WTC11 (cell line): ENCODE results near the gene CAMTA1. TPM values are rescaled to one million over a fixed set of nuclear protein-coding genes. Genes with fewer than 3 reads are reported as not detected.

Experiments used
- ATAC-seq: fragments of 200-7000 bp; cut with Tn5 transposase; 2 replicates; pipeline ENCODE4 v1.10.0; 2021; ENCODE audit warnings: mild to moderate bottlenecking, moderate library complexity
- CTCF ChIA-PET: fragments of 300-600 bp; sonication (Branson Sonifier 250); formaldehyde crosslinking; loops from one replicate; lab custom pipeline; 2021; ENCODE audit warnings: antibody characterized with exemption; lab: Charles Lee
- POLR2A ChIA-PET: fragments of 350-600 bp; sonication (Branson Sonifier 250); formaldehyde crosslinking; loops from one replicate; lab custom pipeline; 2021; ENCODE audit warnings: antibody characterized with exemption; lab: Charles Lee
- DNase-seq: peaks from one replicate; pipeline ENCODE4 v3.0.0; 2021; ENCODE audit warnings: low spot score
- H3K27ac Mint-ChIP-seq: 2 replicates; pipeline ENCODE4 v1.8.0; 2021; ENCODE audit warnings: mixed read lengths
- H3K27me3 Mint-ChIP-seq: 2 replicates; pipeline ENCODE4 v1.8.0; 2021; ENCODE audit warnings: low read depth, mild to moderate bottlenecking, moderate library complexity, mixed read lengths
- H3K36me3 Mint-ChIP-seq: 2 replicates; pipeline ENCODE4 v1.8.0; 2021; ENCODE audit warnings: mixed read lengths
- H3K4me1 Mint-ChIP-seq: 2 replicates; pipeline ENCODE4 v1.8.0; 2022; ENCODE audit warnings: mixed read lengths
- H3K4me3 Mint-ChIP-seq: 2 replicates; pipeline ENCODE4 v1.8.0; 2021; ENCODE audit warnings: mild to moderate bottlenecking, moderate library complexity, mixed read lengths
- H3K9me3 Mint-ChIP-seq: 2 replicates; pipeline ENCODE4 v1.8.0; 2021; ENCODE audit warnings: mixed read lengths
- AR ChIP-seq: fragments of 250-450 bp; sonication (Bioruptor Pico); IDR thresholded peaks from 2 replicates; pipeline ENCODE4 v1.9.0; 2021; ENCODE audit warnings: mild to moderate bottlenecking
- ATF1 ChIP-seq: sonication (generic); formaldehyde crosslinking; IDR thresholded peaks from 2 replicates; pipeline ENCODE4 v1.8.1; 2023; ENCODE audit warnings: mild to moderate bottlenecking, moderate library complexity, missing genetic modification reagents
- CBFB ChIP-seq: sonication (generic); formaldehyde crosslinking; IDR thresholded peaks from 2 replicates; pipeline ENCODE4 v1.8.1; 2022; ENCODE audit warnings: mild to moderate bottlenecking, low read depth, missing genetic modification reagents
- EMX1 ChIP-seq: fragments of 250-450 bp; sonication (Bioruptor Pico); IDR thresholded peaks from 2 replicates; pipeline ENCODE4 v1.8.0; 2021; ENCODE audit warnings: mild to moderate bottlenecking
- FOXJ3 ChIP-seq: sonication (generic); formaldehyde crosslinking; IDR thresholded peaks from 2 replicates; pipeline ENCODE4 v1.9.0; 2021; ENCODE audit warnings: missing genetic modification reagents, mild to moderate bottlenecking, borderline replicate concordance
- FOXK1 ChIP-seq: sonication (generic); formaldehyde crosslinking; IDR thresholded peaks from 2 replicates; pipeline ENCODE4 v1.8.0; 2022; ENCODE audit warnings: mild to moderate bottlenecking, moderate library complexity, missing genetic modification reagents
- GTF2I ChIP-seq: fragments of 250-450 bp; sonication (Bioruptor Pico); conservative IDR thresholded peaks from 2 replicates; pipeline ENCODE4 v1.4.0; 2021; ENCODE audit warnings: mild to moderate bottlenecking
- HMGXB4 ChIP-seq: sonication (generic); formaldehyde crosslinking; IDR thresholded peaks from 2 replicates; pipeline ENCODE4 v1.8.1; 2023; ENCODE audit warnings: mild to moderate bottlenecking, moderate library complexity, missing genetic modification reagents
- NFATC4 ChIP-seq: fragments of 250-450 bp; sonication (Bioruptor Pico); IDR thresholded peaks from 2 replicates; pipeline ENCODE4 v1.9.0; 2021; ENCODE audit warnings: mild to moderate bottlenecking
- RORB ChIP-seq: fragments of 250-450 bp; sonication (Bioruptor Pico); IDR thresholded peaks from 2 replicates; pipeline ENCODE4 v1.9.0; 2021; ENCODE audit warnings: mild to moderate bottlenecking
- TEAD1 ChIP-seq: sonication (generic); formaldehyde crosslinking; IDR thresholded peaks from 2 replicates; pipeline ENCODE4 v1.8.0; 2022; ENCODE audit warnings: mild to moderate bottlenecking, missing genetic modification reagents
- USF2 ChIP-seq: sonication (generic); formaldehyde crosslinking; IDR thresholded peaks from 2 replicates; pipeline ENCODE4 v1.8.1; 2023; ENCODE audit warnings: mild to moderate bottlenecking, missing genetic modification reagents, moderate library complexity
- ZNF121 ChIP-seq: sonication (generic); formaldehyde crosslinking; IDR thresholded peaks from 2 replicates; pipeline ENCODE4 v1.8.0; 2023; ENCODE audit warnings: missing genetic modification reagents
- ZNF219 ChIP-seq: sonication (generic); formaldehyde crosslinking; IDR thresholded peaks from 2 replicates; pipeline ENCODE4 v1.8.0; 2023; ENCODE audit warnings: missing genetic modification reagents, mild to moderate bottlenecking, borderline replicate concordance
- ZNF317 ChIP-seq: sonication (generic); formaldehyde crosslinking; IDR thresholded peaks from 2 replicates; pipeline ENCODE4 v1.8.1; 2023; ENCODE audit warnings: low read depth, mild to moderate bottlenecking, moderate library complexity, missing genetic modification reagents, borderline replicate concordance
- ZSCAN18 ChIP-seq: fragments of 250-450 bp; sonication (Bioruptor Pico); IDR thresholded peaks from 2 replicates; pipeline ENCODE4 v2.1.2; 2022; ENCODE audit warnings: mild to moderate bottlenecking, moderate library complexity
- total RNA-seq: library from RNA; stranded (reverse); gene quantifications from 3 replicates; pipeline ENCODE4 v1.2.3, GENCODE V29; 2021
- TF ChIP-seq, protein P1 (sequence below): sonication (generic); formaldehyde crosslinking; IDR thresholded peaks from 2 replicates; pipeline ENCODE4 v1.8.1; 2023; ENCODE audit warnings: mild to moderate bottlenecking, missing genetic modification reagents
- TF ChIP-seq, protein P2 (sequence below): sonication (generic); formaldehyde crosslinking; conservative IDR thresholded peaks from 2 replicates; pipeline ENCODE4 v1.8.1; 2023; ENCODE audit warnings: mild to moderate bottlenecking, low read depth, missing genetic modification reagents, moderate library complexity
- TF ChIP-seq, protein P3 (sequence below): sonication (generic); formaldehyde crosslinking; IDR thresholded peaks from 2 replicates; pipeline ENCODE4 v1.8.1; 2023; ENCODE audit warnings: mild to moderate bottlenecking, missing genetic modification reagents, moderate library complexity

The CAMTA1 gene
- total RNA-seq, 1 experiment from 2014 or later, result 86.4 TPM

- Mint-ChIP-seq H3K27ac (no peak overlapping the region), H3K9me3 (no peaks in the 10 kb centered on the region), H3K27me3 (no peaks in the 10 kb centered on the region; the same call in 1 of the 2 replicates), H3K36me3 (no peaks in the 10 kb centered on the region), H3K4me3 (no peak overlapping the region), H3K4me1 (no peaks in the 10 kb centered on the region)
- ChIA-PET POLR2A (no interaction called here), CTCF (no interaction called here)
- no peak for ATAC-seq
- TF ChIP-seq, protein P1, sequence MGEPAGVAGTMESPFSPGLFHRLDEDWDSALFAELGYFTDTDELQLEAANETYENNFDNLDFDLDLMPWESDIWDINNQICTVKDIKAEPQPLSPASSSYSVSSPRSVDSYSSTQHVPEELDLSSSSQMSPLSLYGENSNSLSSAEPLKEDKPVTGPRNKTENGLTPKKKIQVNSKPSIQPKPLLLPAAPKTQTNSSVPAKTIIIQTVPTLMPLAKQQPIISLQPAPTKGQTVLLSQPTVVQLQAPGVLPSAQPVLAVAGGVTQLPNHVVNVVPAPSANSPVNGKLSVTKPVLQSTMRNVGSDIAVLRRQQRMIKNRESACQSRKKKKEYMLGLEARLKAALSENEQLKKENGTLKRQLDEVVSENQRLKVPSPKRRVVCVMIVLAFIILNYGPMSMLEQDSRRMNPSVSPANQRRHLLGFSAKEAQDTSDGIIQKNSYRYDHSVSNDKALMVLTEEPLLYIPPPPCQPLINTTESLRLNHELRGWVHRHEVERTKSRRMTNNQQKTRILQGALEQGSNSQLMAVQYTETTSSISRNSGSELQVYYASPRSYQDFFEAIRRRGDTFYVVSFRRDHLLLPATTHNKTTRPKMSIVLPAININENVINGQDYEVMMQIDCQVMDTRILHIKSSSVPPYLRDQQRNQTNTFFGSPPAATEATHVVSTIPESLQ (CRISPR knock-in tag), result no peak
- no peak for TF ChIP-seq ATF1 (CRISPR knock-in tag)
- TF ChIP-seq TEAD1 (CRISPR knock-in tag), result no peak
- TF ChIP-seq, protein P2, sequence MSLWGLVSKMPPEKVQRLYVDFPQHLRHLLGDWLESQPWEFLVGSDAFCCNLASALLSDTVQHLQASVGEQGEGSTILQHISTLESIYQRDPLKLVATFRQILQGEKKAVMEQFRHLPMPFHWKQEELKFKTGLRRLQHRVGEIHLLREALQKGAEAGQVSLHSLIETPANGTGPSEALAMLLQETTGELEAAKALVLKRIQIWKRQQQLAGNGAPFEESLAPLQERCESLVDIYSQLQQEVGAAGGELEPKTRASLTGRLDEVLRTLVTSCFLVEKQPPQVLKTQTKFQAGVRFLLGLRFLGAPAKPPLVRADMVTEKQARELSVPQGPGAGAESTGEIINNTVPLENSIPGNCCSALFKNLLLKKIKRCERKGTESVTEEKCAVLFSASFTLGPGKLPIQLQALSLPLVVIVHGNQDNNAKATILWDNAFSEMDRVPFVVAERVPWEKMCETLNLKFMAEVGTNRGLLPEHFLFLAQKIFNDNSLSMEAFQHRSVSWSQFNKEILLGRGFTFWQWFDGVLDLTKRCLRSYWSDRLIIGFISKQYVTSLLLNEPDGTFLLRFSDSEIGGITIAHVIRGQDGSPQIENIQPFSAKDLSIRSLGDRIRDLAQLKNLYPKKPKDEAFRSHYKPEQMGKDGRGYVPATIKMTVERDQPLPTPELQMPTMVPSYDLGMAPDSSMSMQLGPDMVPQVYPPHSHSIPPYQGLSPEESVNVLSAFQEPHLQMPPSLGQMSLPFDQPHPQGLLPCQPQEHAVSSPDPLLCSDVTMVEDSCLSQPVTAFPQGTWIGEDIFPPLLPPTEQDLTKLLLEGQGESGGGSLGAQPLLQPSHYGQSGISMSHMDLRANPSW (CRISPR knock-in tag), result no peak
- no peak for TF ChIP-seq ZNF317 (CRISPR knock-in tag)
- no peak for TF ChIP-seq ZSCAN18
- no peak for TF ChIP-seq HMGXB4 (CRISPR knock-in tag)
- no peak for TF ChIP-seq ZNF121 (CRISPR knock-in tag)
- no peak for TF ChIP-seq GTF2I (CRISPR knock-in tag)
- no peak for TF ChIP-seq RORB (CRISPR knock-in tag)
- TF ChIP-seq NFATC4, result no peak
- TF ChIP-seq CBFB, result no peak
- TF ChIP-seq FOXK1 (CRISPR knock-in tag), result no peak
- no peak for TF ChIP-seq USF2 (CRISPR knock-in tag)
- TF ChIP-seq ZNF219 (CRISPR knock-in tag), result no peak
- no peak for TF ChIP-seq EMX1
- TF ChIP-seq FOXJ3 (CRISPR knock-in tag), result no peak
- TF ChIP-seq, protein P3, sequence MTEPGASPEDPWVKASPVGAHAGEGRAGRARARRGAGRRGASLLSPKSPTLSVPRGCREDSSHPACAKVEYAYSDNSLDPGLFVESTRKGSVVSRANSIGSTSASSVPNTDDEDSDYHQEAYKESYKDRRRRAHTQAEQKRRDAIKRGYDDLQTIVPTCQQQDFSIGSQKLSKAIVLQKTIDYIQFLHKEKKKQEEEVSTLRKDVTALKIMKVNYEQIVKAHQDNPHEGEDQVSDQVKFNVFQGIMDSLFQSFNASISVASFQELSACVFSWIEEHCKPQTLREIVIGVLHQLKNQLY (CRISPR knock-in tag), result no peak
- TF ChIP-seq AR (CRISPR knock-in tag), result no peak
- no peak for DNase-seq
Observed at GRCh38 chr1:7366955-7367665, 581.9 kb downstream of the CAMTA1 start.
